ENCODE results near the gene TSPAN32. TPM values are rescaled to one million over a fixed set of nuclear protein-coding genes. Genes with fewer than 3 reads are reported as not detected.

Gene TSPAN32
- total RNA-seq, 1 experiment from 2014 or later: not detected

GRCh38 chr11:2302896-2303626 lies 1.2 kb downstream of the TSPAN32 start:
- CTCF ChIA-PET: interaction anchor here (0.6 to 10.6 kb wide), 7 partner anchors 11 to 708 kb away, joined by 3 to 240 read pairs (median 5); no protein-coding TSS in a partner anchor
- Mint-ChIP-seq H3K4me3 (ENCODE audit: unreplicated experiment) (no peak overlapping the region), H3K27ac (ENCODE audit: low read depth, unreplicated experiment) (no peak overlapping the region), H3K4me1 (ENCODE audit: insufficient read depth, unreplicated experiment) (peaks cover 7% of the 10 kb centered on the region), H3K27me3 (ENCODE audit: insufficient read depth, unreplicated experiment) (no peaks in the 10 kb centered on the region), H3K36me3 (ENCODE audit: insufficient read depth, unreplicated experiment) (no peaks in the 10 kb centered on the region), H3K9me3 (ENCODE audit: unreplicated experiment) (no peaks in the 10 kb centered on the region)
- TF ChIP-seq CTCF (IDR thresholded peaks at IDR 0.05; ENCODE audit: unreplicated experiment): no peak
- no peak for DNase-seq (ENCODE audit: unreplicated experiment)
- intact Hi-C loops (cut with micrococcal nuclease): no loop called here
- POLR2A ChIA-PET: interaction anchor here (0.8 kb wide), 1 partner anchor 115 kb away, joined by 3 read pairs; no protein-coding TSS in a partner anchor
- BruUV-seq (replicated peaks): no TSS peak

GRCh38 chr11:2303627-2304505 lies 2.1 kb downstream of the TSPAN32 start:
- no peak overlapping the region for H3K27ac Mint-ChIP-seq (ENCODE audit: low read depth, unreplicated experiment)
- BruUV-seq (replicated peaks): no TSS peak
- ChIA-PET POLR2A (interaction anchor here (0.8 to 3.1 kb wide), 3 partner anchors 97 to 117 kb away, joined by 3 to 14 read pairs (median 7); partner anchors contain the start of gene TSSC4), CTCF (interaction anchor here (0.6 to 10.6 kb wide), 20 partner anchors 9 to 588 kb away, joined by 3 to 240 read pairs (median 8); partner anchors contain the start of gene TSSC4)
- H3K9me3 Mint-ChIP-seq (ENCODE audit: unreplicated experiment): no peaks in the 10 kb centered on the region
- no peak for TF ChIP-seq CTCF (IDR thresholded peaks at IDR 0.05; ENCODE audit: unreplicated experiment)
- intact Hi-C loops (cut with micrococcal nuclease): no loop called here
- DNase-seq (ENCODE audit: unreplicated experiment): no peak
- H3K4me1 Mint-ChIP-seq (ENCODE audit: insufficient read depth, unreplicated experiment): peaks cover 7% of the 10 kb centered on the region
- no peaks in the 10 kb centered on the region for H3K36me3 Mint-ChIP-seq (ENCODE audit: insufficient read depth, unreplicated experiment)
- H3K4me3 Mint-ChIP-seq (ENCODE audit: unreplicated experiment): no peak overlapping the region
- no peaks in the 10 kb centered on the region for H3K27me3 Mint-ChIP-seq (ENCODE audit: insufficient read depth, unreplicated experiment)

- Mint-ChIP-seq H3K27me3 (ENCODE audit: insufficient read depth, unreplicated experiment) (no peaks in the 10 kb centered on the region), H3K9me3 (ENCODE audit: unreplicated experiment) (no peaks in the 10 kb centered on the region), H3K4me1 (ENCODE audit: insufficient read depth, unreplicated experiment) (peaks cover 7% of the 10 kb centered on the region), H3K4me3 (ENCODE audit: unreplicated experiment) (no peak overlapping the region), H3K36me3 (ENCODE audit: insufficient read depth, unreplicated experiment) (no peaks in the 10 kb centered on the region), H3K27ac (ENCODE audit: low read depth, unreplicated experiment) (no peak overlapping the region)
- no peak for TF ChIP-seq CTCF (IDR thresholded peaks at IDR 0.05; ENCODE audit: unreplicated experiment)
- intact Hi-C loops (cut with micrococcal nuclease): loop anchor here (1.0 kb wide), 2 partner anchors 96 to 115 kb away; partner anchors contain the start of gene TSSC4
- DNase-seq (ENCODE audit: unreplicated experiment): no peak
- POLR2A ChIA-PET: interaction anchor here (1.0 to 3.1 kb wide), 4 partner anchors 72 to 121 kb away, joined by 4 to 14 read pairs (median 6); partner anchors contain the start of genes CD81 and TSSC4
- CTCF ChIA-PET: interaction anchor here (0.6 to 10.6 kb wide), 45 partner anchors 8 to 1102 kb away, joined by 3 to 240 read pairs (median 4); partner anchors contain the start of gene TSSC4
- BruUV-seq (replicated peaks): no TSS peak
Observed at GRCh38 chr11:2304506-2305139, 2.8 kb downstream of the TSPAN32 start.
